C1 segment of cervical spinal cord (tissue), 14 donors: ENCODE data around the gene TCTN3.
A peak's percentile ranks its signal among the peaks of the same experiment; 100 is the strongest.
"Not testable (repeated sequence)": the region's sequence is repeated elsewhere in the genome, so short reads cannot be mapped to it uniquely, and the experiment has no call there.

Experiments used
- DNase-seq, 14 donors: peaks; one replicate each; lab custom pipeline; 2025; lab: John Stamatoyannopoulos, UW

The TCTN3 gene, protein sequence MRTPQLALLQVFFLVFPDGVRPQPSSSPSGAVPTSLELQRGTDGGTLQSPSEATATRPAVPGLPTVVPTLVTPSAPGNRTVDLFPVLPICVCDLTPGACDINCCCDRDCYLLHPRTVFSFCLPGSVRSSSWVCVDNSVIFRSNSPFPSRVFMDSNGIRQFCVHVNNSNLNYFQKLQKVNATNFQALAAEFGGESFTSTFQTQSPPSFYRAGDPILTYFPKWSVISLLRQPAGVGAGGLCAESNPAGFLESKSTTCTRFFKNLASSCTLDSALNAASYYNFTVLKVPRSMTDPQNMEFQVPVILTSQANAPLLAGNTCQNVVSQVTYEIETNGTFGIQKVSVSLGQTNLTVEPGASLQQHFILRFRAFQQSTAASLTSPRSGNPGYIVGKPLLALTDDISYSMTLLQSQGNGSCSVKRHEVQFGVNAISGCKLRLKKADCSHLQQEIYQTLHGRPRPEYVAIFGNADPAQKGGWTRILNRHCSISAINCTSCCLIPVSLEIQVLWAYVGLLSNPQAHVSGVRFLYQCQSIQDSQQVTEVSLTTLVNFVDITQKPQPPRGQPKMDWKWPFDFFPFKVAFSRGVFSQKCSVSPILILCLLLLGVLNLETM

GRCh38 chr10:95693668-95694534 is at the start of gene TCTN3:
TSS of gene TCTN3 (minus strand) at chr10:95693927. CDS start at chr10:95693899, 28 bp downstream.
- peak; percentile 53 to 99 (median 94) for DNase-seq

DNA sequence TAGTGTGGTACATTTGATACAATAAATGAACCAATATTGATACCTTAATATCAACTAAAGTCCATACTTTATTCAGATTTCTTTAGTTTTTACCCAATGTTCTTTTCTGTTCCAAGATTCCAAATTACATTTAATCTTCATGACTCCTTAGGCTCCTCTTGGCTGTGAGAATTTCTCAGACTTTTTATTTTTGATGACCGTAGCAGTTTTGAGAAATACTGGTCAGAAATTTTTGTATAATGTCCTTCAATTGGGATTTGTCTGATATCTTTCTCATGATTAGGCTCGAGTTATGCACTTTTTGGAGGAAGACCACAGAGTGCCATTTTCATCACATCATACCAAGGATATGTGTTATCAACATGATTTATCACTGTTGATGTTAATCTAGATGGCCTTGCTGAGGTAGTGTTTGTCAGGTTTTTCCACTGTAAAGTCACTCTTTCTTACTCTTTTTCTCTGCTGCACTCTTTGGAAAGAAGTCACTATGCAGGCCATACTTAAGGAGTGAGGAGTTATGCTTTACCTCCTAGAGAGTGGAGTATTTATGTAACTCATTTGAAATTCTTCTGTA is 49.3 kb upstream of the TCTN3 start:
- DNase-seq: no peak

- DNase-seq: no peak
These were observed 48.8 kb upstream of the TCTN3 start for GRCh38 chr10:95742485-95742884.

GRCh38 chr10:95741807-95742467 is 48.2 kb upstream of the TCTN3 start:
- DNase-seq: no peak

- no peak for DNase-seq
These were observed 45.3 kb upstream of the TCTN3 start for GRCh38 chr10:95739056-95739455.

DNA sequence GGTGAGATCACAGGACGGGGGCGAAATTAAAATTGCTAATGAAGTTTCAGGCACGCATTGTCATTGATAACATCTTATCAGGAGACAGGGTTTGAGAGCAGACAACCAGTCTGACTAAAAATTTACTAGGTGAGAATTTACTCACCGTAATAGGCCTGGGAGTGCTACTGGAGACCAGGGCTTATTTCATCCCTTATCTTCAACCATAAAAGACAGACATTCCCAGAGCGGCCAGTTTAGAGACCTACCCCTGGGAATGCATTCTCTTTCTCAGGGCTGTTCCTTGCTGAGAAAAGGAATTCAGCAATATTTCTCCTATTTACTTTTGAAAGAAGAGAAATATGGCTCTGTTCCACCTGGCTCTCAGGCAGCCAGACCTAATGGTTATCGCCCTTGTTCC is 39.2 kb upstream of the TCTN3 start:
- DNase-seq: not testable (repeated sequence)

GRCh38 chr10:95730233-95730632 is 36.5 kb upstream of the TCTN3 start:
- DNase-seq: no peak

DNA sequence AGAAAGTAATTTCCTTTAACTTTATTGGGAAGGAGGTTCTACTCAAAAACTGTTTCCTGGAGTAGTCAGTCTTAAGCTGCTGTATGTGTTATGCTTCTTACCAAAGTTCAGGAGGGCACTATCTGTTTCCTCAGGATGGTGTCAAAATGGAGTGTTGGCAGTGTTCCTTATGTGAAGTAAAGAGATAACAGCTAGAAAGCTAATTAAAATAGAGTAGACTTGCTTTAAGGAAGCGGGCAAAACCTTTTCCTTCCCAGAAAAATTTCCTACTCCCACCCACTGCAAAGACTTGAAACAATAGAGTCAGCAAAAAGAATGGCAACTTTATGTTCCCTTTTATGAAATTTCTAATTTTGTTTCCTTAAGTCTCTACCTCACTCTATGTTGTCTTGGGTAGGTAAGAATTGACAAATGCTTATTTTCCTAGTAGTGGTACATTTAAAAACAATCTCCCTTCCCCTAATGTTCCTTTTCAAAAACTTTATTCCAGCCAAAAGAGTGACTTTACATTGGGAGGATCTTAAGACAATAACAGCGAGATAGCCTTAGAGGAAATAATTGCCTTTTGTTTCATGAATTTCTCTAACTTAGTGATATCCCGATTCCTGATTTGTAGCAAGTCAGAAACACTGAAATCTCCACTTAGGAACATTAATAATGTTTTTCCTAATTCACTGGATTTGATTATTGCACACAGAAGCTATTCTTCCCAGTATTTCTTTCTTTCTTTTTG is 35.8 kb upstream of the TCTN3 start:
- no peak for DNase-seq

GRCh38 chr10:95728526-95728925 is 34.8 kb upstream of the TCTN3 start:
- no peak for DNase-seq

GRCh38 chr10:95722496-95722895 is 28.8 kb upstream of the TCTN3 start:
- not testable (repeated sequence) for DNase-seq

- DNase-seq: not testable (repeated sequence)
These were observed 27.0 kb upstream of the TCTN3 start for GRCh38 chr10:95720745-95721144.

GRCh38 chr10:95716866-95717265 is 23.1 kb upstream of the TCTN3 start:
- no peak for DNase-seq

DNA sequence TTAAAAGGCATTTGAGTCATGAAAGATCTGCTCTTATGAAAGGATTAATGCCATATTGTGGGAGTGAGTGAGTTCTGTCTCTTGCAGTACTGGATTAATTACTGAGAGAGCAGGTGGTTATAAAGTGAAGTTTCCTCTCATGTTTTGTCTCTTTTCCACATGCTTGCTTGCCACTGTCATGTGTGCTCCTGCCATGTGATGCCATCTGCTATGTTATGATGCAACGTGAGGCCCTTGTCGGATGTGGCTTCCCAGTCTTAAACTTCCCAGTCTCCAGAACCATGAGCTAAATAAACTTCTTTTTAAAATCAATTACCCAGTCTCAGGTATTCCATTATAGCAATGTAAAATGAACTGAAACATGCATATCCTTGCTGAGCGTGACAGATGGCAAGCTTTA is 22.7 kb upstream of the TCTN3 start:
- no peak for DNase-seq

GRCh38 chr10:95711492-95711891 is 17.8 kb upstream of the TCTN3 start:
- no peak for DNase-seq

GRCh38 chr10:95706990-95707389 is 13.3 kb upstream of the TCTN3 start:
- no peak for DNase-seq

DNA sequence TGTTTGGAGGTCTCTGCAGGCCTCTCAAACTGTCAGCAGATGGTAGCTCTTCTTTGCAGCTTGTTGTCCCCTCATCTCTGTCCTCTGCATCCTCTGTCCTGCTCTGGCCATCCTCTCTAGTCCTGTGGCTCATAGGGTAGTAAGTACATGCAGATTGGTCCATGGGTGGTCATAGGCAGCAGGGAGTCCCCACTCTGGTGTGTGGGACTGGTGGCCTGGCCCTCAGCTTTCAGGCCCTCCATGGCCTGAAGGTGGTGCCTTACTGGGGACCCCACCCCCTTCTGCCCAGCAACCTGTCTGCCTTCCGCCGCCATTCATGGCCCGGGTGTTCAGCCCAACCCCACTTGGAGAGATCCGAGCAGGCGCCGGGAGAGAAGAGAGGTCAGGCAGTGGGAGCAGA is 12.8 kb upstream of the TCTN3 start:
- DNase-seq: no peak

DNA sequence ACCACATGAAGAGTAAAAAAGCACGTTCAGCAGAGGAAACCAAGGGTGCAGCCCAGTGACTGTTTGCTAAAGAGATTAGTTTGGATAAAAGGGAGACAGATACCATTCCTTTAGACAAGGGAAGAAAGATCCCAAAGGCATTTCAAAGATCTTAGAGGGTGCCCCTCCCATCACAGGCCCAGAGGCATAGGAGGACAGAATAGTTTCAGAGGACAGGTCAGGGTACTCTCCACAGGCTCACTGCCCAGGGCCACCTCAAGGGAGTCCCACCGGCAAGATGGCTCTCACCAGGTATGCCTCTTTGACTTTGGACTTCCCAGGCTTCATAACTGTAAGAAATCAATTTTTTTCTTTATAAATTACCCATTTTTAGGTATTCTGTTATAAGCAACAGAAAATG is 4.7 kb upstream of the TCTN3 start:
- no peak for DNase-seq

- peak in 8 of 14 donors; percentile 2 to 40 (median 6) for DNase-seq
These were observed 3.7 kb upstream of the TCTN3 start for GRCh38 chr10:95697429-95697828.

DNA sequence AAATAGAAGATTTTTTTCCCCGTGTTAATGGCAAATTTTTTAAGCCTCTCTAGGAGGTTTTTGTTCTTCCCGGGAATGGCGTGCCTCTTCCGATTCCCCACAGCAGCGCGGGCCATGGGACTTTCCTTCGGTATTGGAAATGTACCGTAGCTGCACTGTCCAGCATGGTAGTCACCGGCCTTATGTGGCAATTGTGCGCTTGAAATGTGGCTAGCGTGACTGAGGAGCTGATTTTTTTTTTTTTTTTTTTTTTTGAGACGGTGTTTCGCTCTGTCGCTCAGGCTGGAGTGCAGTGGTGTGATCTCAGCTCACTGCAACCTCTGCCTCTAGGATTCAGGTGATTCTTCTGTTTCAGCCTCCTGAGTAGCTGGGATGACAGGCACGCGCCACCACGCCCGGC is 938 bp upstream of the TCTN3 start:
- no peak for DNase-seq

DNA sequence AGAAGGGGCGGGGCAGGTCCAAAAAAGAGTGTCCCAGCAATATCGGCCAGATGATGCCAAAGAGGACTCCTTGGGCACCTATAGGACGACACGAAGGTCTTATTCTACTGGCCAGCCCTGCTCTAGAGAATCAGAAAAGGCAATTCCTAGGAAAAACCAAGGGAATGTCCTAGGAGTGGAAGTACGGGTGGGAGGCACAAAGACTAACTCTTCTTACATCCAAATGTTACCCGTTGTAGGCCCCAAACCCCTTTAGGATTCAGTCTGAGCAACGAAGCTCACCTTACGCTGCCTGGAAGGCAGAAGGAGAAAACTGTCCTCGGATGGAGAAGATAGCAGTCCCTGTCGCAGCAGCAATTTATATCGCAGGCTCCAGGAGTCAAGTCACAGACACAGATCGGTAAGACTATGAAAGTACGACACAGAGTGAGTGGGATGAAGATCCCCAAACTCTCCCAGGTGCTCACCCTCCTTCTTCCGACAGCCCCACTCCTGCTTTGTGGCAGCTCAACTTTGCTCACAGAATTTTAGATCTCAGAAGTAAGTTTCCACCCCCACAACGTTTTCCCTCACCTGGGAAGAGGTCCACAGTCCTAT is 558 bp downstream of the TCTN3 start:
- peak in 1 of 14 donors; percentile 30 for DNase-seq
